ENCODE data around the gene DMAC1.

The DMAC1 gene

GRCh38 chr9:7823651-7824050, 24.1 kb upstream of the DMAC1 start:
- Histone ChIP-seq H3K36me3 (ENCODE audit: insufficient read depth, low read length) (no peaks in the 10 kb centered on the region), H2AFZ (ENCODE audit: low read length) (no peak overlapping the region; the same call in 1 of the 2 replicates), H3K4me1 (ENCODE audit: insufficient read depth, low read length, poor library complexity, severe bottlenecking) (no peaks in the 10 kb centered on the region), H3F3A (ENCODE audit: low read depth) (no peaks in the 10 kb centered on the region), H3K4me2 (ENCODE audit: low read depth, low read length, poor library complexity, severe bottlenecking) (no peak overlapping the region), H4K20me1 (ENCODE audit: insufficient read depth, low read length, poor library complexity, severe bottlenecking) (no peaks in the 10 kb centered on the region), H3K9me2 (replicated peaks; ENCODE audit: low read depth, low read length) (no peaks in the 10 kb centered on the region), H3K79me2 (ENCODE audit: insufficient read depth, low read length) (no peaks in the 10 kb centered on the region), H3K4me3 (ENCODE audit: low read length, poor library complexity, severe bottlenecking) (no peak overlapping the region), H3K9ac (ENCODE audit: low read depth, low read length, poor library complexity, severe bottlenecking) (no peak overlapping the region), H3K27me3 (ENCODE audit: insufficient read depth, low read length, poor library complexity, severe bottlenecking) (no peaks in the 10 kb centered on the region), H3K9me3 (ENCODE audit: insufficient read depth, low read depth, low read length) (no peaks in the 10 kb centered on the region)
- TF ChIP-seq EZH2phosphoT487 (IDR thresholded peaks at IDR 0.05; ENCODE audit: borderline replicate concordance): no peak
- TF ChIP-seq, protein P1, sequence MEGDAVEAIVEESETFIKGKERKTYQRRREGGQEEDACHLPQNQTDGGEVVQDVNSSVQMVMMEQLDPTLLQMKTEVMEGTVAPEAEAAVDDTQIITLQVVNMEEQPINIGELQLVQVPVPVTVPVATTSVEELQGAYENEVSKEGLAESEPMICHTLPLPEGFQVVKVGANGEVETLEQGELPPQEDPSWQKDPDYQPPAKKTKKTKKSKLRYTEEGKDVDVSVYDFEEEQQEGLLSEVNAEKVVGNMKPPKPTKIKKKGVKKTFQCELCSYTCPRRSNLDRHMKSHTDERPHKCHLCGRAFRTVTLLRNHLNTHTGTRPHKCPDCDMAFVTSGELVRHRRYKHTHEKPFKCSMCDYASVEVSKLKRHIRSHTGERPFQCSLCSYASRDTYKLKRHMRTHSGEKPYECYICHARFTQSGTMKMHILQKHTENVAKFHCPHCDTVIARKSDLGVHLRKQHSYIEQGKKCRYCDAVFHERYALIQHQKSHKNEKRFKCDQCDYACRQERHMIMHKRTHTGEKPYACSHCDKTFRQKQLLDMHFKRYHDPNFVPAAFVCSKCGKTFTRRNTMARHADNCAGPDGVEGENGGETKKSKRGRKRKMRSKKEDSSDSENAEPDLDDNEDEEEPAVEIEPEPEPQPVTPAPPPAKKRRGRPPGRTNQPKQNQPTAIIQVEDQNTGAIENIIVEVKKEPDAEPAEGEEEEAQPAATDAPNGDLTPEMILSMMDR (conservative IDR thresholded peaks at IDR 0.05; ENCODE audit: low read length): no peak

- Histone ChIP-seq H3F3A (ENCODE audit: low read depth) (no peaks in the 10 kb centered on the region), H3K9ac (ENCODE audit: low read depth, low read length, poor library complexity, severe bottlenecking) (no peak overlapping the region), H3K4me2 (ENCODE audit: low read depth, low read length, poor library complexity, severe bottlenecking) (no peak overlapping the region), H3K9me2 (replicated peaks; ENCODE audit: low read depth, low read length) (no peaks in the 10 kb centered on the region), H4K20me1 (ENCODE audit: insufficient read depth, low read length, poor library complexity, severe bottlenecking) (no peaks in the 10 kb centered on the region), H3K27me3 (ENCODE audit: insufficient read depth, low read length, poor library complexity, severe bottlenecking) (no peaks in the 10 kb centered on the region), H3K4me3 (ENCODE audit: low read length, poor library complexity, severe bottlenecking) (no peak overlapping the region), H2AFZ (ENCODE audit: low read length) (no peak overlapping the region), H3K4me1 (ENCODE audit: insufficient read depth, low read length, poor library complexity, severe bottlenecking) (peaks cover 3% of the 10 kb centered on the region), H3K79me2 (ENCODE audit: insufficient read depth, low read length) (no peaks in the 10 kb centered on the region), H3K36me3 (ENCODE audit: insufficient read depth, low read length) (no peaks in the 10 kb centered on the region), H3K9me3 (ENCODE audit: insufficient read depth, low read depth, low read length) (no peaks in the 10 kb centered on the region)
- TF ChIP-seq, protein P1 (conservative IDR thresholded peaks at IDR 0.05; ENCODE audit: low read length): no peak
- no peak for TF ChIP-seq EZH2phosphoT487 (IDR thresholded peaks at IDR 0.05; ENCODE audit: borderline replicate concordance)
These were observed 20.4 kb upstream of the DMAC1 start for GRCh38 chr9:7819984-7820383.

- Histone ChIP-seq H2AFZ (ENCODE audit: low read length) (no peak overlapping the region), H3K27me3 (ENCODE audit: insufficient read depth, low read length, poor library complexity, severe bottlenecking) (no peaks in the 10 kb centered on the region), H3K9me3 (ENCODE audit: insufficient read depth, low read depth, low read length) (no peaks in the 10 kb centered on the region), H3K4me3 (ENCODE audit: low read length, poor library complexity, severe bottlenecking) (no peak overlapping the region), H3K9me2 (replicated peaks; ENCODE audit: low read depth, low read length) (no peaks in the 10 kb centered on the region), H3K79me2 (ENCODE audit: insufficient read depth, low read length) (no peaks in the 10 kb centered on the region), H3K9ac (ENCODE audit: low read depth, low read length, poor library complexity, severe bottlenecking) (no peak overlapping the region), H3K4me2 (ENCODE audit: low read depth, low read length, poor library complexity, severe bottlenecking) (no peak overlapping the region), H3F3A (ENCODE audit: low read depth) (no peaks in the 10 kb centered on the region), H4K20me1 (ENCODE audit: insufficient read depth, low read length, poor library complexity, severe bottlenecking) (no peaks in the 10 kb centered on the region), H3K4me1 (ENCODE audit: insufficient read depth, low read length, poor library complexity, severe bottlenecking) (peaks cover 3% of the 10 kb centered on the region), H3K36me3 (ENCODE audit: insufficient read depth, low read length) (no peaks in the 10 kb centered on the region)
- TF ChIP-seq EZH2phosphoT487 (IDR thresholded peaks at IDR 0.05; ENCODE audit: borderline replicate concordance): no peak
- TF ChIP-seq, protein P1 (conservative IDR thresholded peaks at IDR 0.05; ENCODE audit: low read length): no peak
These were observed 16.4 kb upstream of the DMAC1 start for GRCh38 chr9:7816021-7816420.

All from Loucy (cell line).